HepG2 (cell line): ENCODE results near the gene SMIM13. TPM values are rescaled to one million over a fixed set of nuclear protein-coding genes. Genes with fewer than 3 reads are reported as not detected.

ENCODE experiments used
- ETV6 ChIP-seq: sonication (generic); formaldehyde crosslinking; conservative IDR thresholded peaks from 2 replicates; pipeline ENCODE4 v1.4.0; 2020; ENCODE audit warnings: missing genetic modification reagents
- FOSL2 ChIP-seq: sonication (generic); formaldehyde crosslinking; IDR thresholded peaks from 2 replicates; pipeline ENCODE4 v1.4.0; 2020; ENCODE audit warnings: missing genetic modification reagents
- HOXA9 ChIP-seq: sonication (generic); formaldehyde crosslinking; IDR thresholded peaks from 2 replicates; pipeline ENCODE4 v1.8.1; 2022; ENCODE audit warnings: missing genetic modification reagents, mild to moderate bottlenecking, moderate library complexity, borderline replicate concordance
- JUN ChIP-seq: sonication (generic); formaldehyde crosslinking; IDR thresholded peaks from 2 replicates; pipeline ENCODE4 v1.4.0; 2020; ENCODE audit warnings: mild to moderate bottlenecking, missing genetic modification reagents
- MXD4 ChIP-seq: IDR thresholded peaks from 2 replicates; pipeline ENCODE4 v1.6.1; 2016; ENCODE audit warnings: mild to moderate bottlenecking, missing biosample characterization, missing genetic modification reagents
- NR2F1 ChIP-seq, 2 experiments: fragments of 450-650 bp in 1 of 2; formaldehyde crosslinking in 1 of 2; IDR thresholded peaks; 2 replicates each; pipeline versions ENCODE4 v1.5.0 to v1.6.1; 2016 to 2020; ENCODE audit warnings: mild to moderate bottlenecking in 1 of 2, missing compliant biosample characterization in 1 of 2, missing genetic modification reagents in 1 of 2, moderate library complexity in 1 of 2
- PHF8 ChIP-seq: sonication (generic); formaldehyde crosslinking; IDR thresholded peaks from 2 replicates; pipeline ENCODE4 v1.5.0; 2020; ENCODE audit warnings: missing genetic modification reagents
- SNRNP70 ChIP-seq: fragments of 200-400 bp; formaldehyde crosslinking; IDR thresholded peaks from 2 replicates; pipeline ENCODE4 v1.6.1; 2017; ENCODE audit warnings: mild to moderate bottlenecking, low read depth, low read length, moderate library complexity
- TCF7L2 ChIP-seq: IDR thresholded peaks from 2 replicates; pipeline ENCODE4 v1.6.1; 2011; ENCODE audit warnings: mild to moderate bottlenecking, low read depth, low read length, moderate library complexity
- TERF1 ChIP-seq: sonication (generic); formaldehyde crosslinking; IDR thresholded peaks from 2 replicates; pipeline ENCODE4 v1.8.0; 2022; ENCODE audit warnings: mild to moderate bottlenecking, missing genetic modification reagents, moderate library complexity
- YEATS4 ChIP-seq: sonication (generic); formaldehyde crosslinking; IDR thresholded peaks from 2 replicates; pipeline ENCODE4 v1.4.0; 2020; ENCODE audit warnings: missing genetic modification reagents, borderline replicate concordance
- ZMAT3 ChIP-seq: sonication (generic); formaldehyde crosslinking; conservative IDR thresholded peaks from 2 replicates; pipeline ENCODE4 v1.7.0; 2021; ENCODE audit warnings: missing genetic modification reagents
- ZNF256 ChIP-seq: sonication (generic); formaldehyde crosslinking; conservative IDR thresholded peaks from 2 replicates; pipeline ENCODE4 v1.4.0; 2020; ENCODE audit warnings: missing genetic modification reagents
- ZNF263 ChIP-seq: sonication (generic); formaldehyde crosslinking; IDR thresholded peaks from 2 replicates; pipeline ENCODE4 v1.4.0; 2020; ENCODE audit warnings: missing genetic modification reagents
- ZNF329 ChIP-seq: sonication (generic); formaldehyde crosslinking; IDR thresholded peaks from 2 replicates; pipeline ENCODE4 v1.9.0; 2021; ENCODE audit warnings: low read depth, mild to moderate bottlenecking, missing genetic modification reagents
- ZNF333 ChIP-seq: sonication (generic); formaldehyde crosslinking; IDR thresholded peaks from 2 replicates; pipeline ENCODE4 v1.4.0; 2020; ENCODE audit warnings: mild to moderate bottlenecking, missing genetic modification reagents, borderline replicate concordance
- ZNF446 ChIP-seq: sonication (generic); formaldehyde crosslinking; IDR thresholded peaks from 2 replicates; pipeline ENCODE4 v1.5.0; 2020; ENCODE audit warnings: mild to moderate bottlenecking, missing genetic modification reagents
- ZNF552 ChIP-seq: sonication (generic); formaldehyde crosslinking; IDR thresholded peaks from 2 replicates; pipeline ENCODE4 v1.9.0; 2022; ENCODE audit warnings: missing genetic modification reagents, mild to moderate bottlenecking, borderline replicate concordance
- ZNF790 ChIP-seq: sonication (generic); formaldehyde crosslinking; IDR thresholded peaks from 2 replicates; pipeline ENCODE4 v1.8.0; 2022; ENCODE audit warnings: missing genetic modification reagents, mild to moderate bottlenecking, borderline replicate concordance
- ZNF850 ChIP-seq: sonication (generic); formaldehyde crosslinking; conservative IDR thresholded peaks from 2 replicates; pipeline ENCODE4 v1.9.0; 2021; ENCODE audit warnings: mild to moderate bottlenecking, missing genetic modification reagents
- ZSCAN22 ChIP-seq: sonication (generic); formaldehyde crosslinking; IDR thresholded peaks from 2 replicates; pipeline ENCODE4 v1.4.0; 2020; ENCODE audit warnings: mild to moderate bottlenecking, missing genetic modification reagents
- polyA plus RNA-seq, 8 experiments: library from polyadenylated mRNA; depleted of rRNA in 3 of 8; stranded (reverse) in 7 of 8; unstranded in 1 of 8; fragments of >200 nt; fragmentation: Illumina TruSeq in 4 of 8; extraction: Trizol in 4 of 8; gene quantifications; 2 replicates each; pipeline versions ENCODE4 v1.2.1 to v1.2.3, GENCODE V29; 2011 to 2016; ENCODE audit warnings: low read depth in 4 of 8, missing spikeins in 1 of 8, mixed read lengths in 1 of 8; ENCODE audit not compliant: insufficient read depth in 1 of 8
- total RNA-seq, 5 experiments: library from RNA; depleted of rRNA; stranded (reverse); fragments of >200 nt; fragmentation: Illumina TruSeq; extraction: Trizol; gene quantifications; 2 replicates each; pipeline ENCODE4 v1.2.3, GENCODE V29; 2016; ENCODE audit warnings: low read depth in 1 of 5
- TF ChIP-seq, protein P1 (sequence below): sonication (generic); formaldehyde crosslinking; IDR thresholded peaks from 2 replicates; pipeline ENCODE4 v1.8.1; 2023; ENCODE audit warnings: mild to moderate bottlenecking, missing genetic modification reagents
- TF ChIP-seq, protein P2 (sequence below): sonication (generic); formaldehyde crosslinking; IDR thresholded peaks from 2 replicates; pipeline ENCODE4 v1.4.0; 2020; ENCODE audit warnings: missing genetic modification reagents
- TF ChIP-seq, protein P3 (sequence below): sonication (generic); formaldehyde crosslinking; IDR thresholded peaks from 2 replicates; pipeline ENCODE4 v1.5.0; 2020; ENCODE audit warnings: mild to moderate bottlenecking, missing genetic modification reagents

Gene SMIM13
- total and polyA plus RNA-seq, 2 of the 13 experiments (the other 11 are each of a cell fraction or from before 2014, with no cell fraction given) = 2.7 to 10.2 TPM

DNA sequence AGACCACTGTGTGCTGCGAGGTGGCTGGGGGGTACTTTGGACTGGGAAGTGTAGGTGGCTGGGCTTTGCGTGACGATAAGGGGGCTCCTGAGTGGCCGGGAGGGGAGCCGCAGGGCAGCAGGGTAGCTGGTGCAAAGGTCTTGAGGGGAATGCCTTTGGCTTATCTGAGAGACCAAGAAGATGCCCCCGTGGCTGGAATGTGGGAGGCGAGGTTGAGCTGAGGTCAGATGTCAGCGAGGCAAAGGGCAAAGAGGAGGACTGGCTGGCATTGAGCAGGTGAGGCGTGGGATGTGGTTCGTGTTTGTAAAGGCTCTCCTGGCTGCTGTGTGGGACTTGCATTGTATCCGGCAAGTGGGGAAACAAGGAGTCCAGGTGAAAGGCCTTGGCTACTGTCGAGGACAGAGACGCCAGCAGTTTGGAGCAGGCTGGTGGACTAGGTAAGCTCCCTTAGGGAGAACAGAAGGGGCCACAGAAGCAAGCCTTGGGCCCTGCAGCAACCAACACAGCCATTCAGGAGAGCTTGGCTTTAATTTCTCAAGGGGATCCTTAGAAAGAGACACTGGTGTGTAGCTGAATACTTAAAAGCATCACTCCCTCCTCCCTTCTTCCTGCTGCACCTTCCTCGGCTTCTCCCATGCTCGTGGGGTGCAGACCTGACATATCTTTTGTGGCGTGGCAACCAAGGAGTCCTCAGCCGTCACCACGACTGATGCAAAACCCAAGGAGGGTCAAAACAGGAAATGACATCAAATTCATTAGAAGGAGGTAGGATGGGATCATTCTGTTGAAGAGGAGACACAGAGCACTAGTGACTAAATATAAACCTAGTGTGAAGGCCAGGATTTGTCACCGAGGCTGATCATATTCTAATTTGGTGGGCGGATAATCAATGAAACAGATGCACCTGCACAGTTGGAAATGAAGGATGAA, 71.3 kb downstream of the SMIM13 start (continued):
- no peak for TF ChIP-seq ETV6 (CRISPR knock-in tag)
- TF ChIP-seq SNRNP70 = no peak
- peak; percentile 82 for TF ChIP-seq ZNF263 (CRISPR knock-in tag)
- peak; percentile 71 to 80; a peak in 2 of 4 replicates for TF ChIP-seq NR2F1 (CRISPR knock-in tag; IDR thresholded peaks at IDR 0.05)
- no peak for TF ChIP-seq MXD4 (CRISPR knock-in tag)
- TF ChIP-seq ZNF446 (CRISPR knock-in tag) = no peak
- TF ChIP-seq, protein P1, sequence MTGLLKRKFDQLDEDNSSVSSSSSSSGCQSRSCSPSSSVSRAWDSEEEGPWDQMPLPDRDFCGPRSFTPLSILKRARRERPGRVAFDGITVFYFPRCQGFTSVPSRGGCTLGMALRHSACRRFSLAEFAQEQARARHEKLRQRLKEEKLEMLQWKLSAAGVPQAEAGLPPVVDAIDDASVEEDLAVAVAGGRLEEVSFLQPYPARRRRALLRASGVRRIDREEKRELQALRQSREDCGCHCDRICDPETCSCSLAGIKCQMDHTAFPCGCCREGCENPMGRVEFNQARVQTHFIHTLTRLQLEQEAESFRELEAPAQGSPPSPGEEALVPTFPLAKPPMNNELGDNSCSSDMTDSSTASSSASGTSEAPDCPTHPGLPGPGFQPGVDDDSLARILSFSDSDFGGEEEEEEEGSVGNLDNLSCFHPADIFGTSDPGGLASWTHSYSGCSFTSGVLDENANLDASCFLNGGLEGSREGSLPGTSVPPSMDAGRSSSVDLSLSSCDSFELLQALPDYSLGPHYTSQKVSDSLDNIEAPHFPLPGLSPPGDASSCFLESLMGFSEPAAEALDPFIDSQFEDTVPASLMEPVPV (CRISPR knock-in tag) = no peak
- no peak for TF ChIP-seq TCF7L2
- TF ChIP-seq PHF8 = no peak
- no peak for TF ChIP-seq ZNF333
- no peak for TF ChIP-seq TERF1 (CRISPR knock-in tag)
- TF ChIP-seq ZSCAN22 (CRISPR knock-in tag) = no peak
- TF ChIP-seq ZNF329 = no peak
- TF ChIP-seq ZNF790 (CRISPR knock-in tag) = 0 out of 2 replicates have a peak, but pooled peaks have one; percentile 77
- TF ChIP-seq FOSL2 (CRISPR knock-in tag) = no peak; the same call in 1 of the 2 replicates
- TF ChIP-seq ZNF850 (CRISPR knock-in tag) = no peak
- TF ChIP-seq JUN (CRISPR knock-in tag) = no peak
- no peak for TF ChIP-seq ZMAT3 (CRISPR knock-in tag)
- no peak for TF ChIP-seq HOXA9 (CRISPR knock-in tag)
- TF ChIP-seq ZNF552 (CRISPR knock-in tag) = no peak
- TF ChIP-seq, protein P2, sequence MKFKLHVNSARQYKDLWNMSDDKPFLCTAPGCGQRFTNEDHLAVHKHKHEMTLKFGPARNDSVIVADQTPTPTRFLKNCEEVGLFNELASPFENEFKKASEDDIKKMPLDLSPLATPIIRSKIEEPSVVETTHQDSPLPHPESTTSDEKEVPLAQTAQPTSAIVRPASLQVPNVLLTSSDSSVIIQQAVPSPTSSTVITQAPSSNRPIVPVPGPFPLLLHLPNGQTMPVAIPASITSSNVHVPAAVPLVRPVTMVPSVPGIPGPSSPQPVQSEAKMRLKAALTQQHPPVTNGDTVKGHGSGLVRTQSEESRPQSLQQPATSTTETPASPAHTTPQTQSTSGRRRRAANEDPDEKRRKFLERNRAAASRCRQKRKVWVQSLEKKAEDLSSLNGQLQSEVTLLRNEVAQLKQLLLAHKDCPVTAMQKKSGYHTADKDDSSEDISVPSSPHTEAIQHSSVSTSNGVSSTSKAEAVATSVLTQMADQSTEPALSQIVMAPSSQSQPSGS (CRISPR knock-in tag) = no peak
- TF ChIP-seq ZNF256 (CRISPR knock-in tag) = no peak
- no peak for TF ChIP-seq YEATS4 (CRISPR knock-in tag)
- TF ChIP-seq, protein P3, sequence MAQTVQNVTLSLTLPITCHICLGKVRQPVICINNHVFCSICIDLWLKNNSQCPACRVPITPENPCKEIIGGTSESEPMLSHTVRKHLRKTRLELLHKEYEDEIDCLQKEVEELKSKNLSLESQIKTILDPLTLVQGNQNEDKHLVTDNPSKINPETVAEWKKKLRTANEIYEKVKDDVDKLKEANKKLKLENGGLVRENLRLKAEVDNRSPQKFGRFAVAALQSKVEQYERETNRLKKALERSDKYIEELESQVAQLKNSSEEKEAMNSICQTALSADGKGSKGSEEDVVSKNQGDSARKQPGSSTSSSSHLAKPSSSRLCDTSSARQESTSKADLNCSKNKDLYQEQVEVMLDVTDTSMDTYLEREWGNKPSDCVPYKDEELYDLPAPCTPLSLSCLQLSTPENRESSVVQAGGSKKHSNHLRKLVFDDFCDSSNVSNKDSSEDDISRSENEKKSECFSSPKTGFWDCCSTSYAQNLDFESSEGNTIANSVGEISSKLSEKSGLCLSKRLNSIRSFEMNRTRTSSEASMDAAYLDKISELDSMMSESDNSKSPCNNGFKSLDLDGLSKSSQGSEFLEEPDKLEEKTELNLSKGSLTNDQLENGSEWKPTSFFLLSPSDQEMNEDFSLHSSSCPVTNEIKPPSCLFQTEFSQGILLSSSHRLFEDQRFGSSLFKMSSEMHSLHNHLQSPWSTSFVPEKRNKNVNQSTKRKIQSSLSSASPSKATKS (CRISPR knock-in tag) = no peak
